Measurements from ENCODE around the gene PMP22.
"Not testable (repeated sequence)": the region's sequence is repeated elsewhere in the genome, so short reads cannot be mapped to it uniquely, and the experiment has no call there.

Gene PMP22

GRCh38 chr17:15255713-15256454, 9.2 kb downstream of the PMP22 start:
- DNase-seq (ENCODE audit: low read depth, low spot score), result no peak

DNA sequence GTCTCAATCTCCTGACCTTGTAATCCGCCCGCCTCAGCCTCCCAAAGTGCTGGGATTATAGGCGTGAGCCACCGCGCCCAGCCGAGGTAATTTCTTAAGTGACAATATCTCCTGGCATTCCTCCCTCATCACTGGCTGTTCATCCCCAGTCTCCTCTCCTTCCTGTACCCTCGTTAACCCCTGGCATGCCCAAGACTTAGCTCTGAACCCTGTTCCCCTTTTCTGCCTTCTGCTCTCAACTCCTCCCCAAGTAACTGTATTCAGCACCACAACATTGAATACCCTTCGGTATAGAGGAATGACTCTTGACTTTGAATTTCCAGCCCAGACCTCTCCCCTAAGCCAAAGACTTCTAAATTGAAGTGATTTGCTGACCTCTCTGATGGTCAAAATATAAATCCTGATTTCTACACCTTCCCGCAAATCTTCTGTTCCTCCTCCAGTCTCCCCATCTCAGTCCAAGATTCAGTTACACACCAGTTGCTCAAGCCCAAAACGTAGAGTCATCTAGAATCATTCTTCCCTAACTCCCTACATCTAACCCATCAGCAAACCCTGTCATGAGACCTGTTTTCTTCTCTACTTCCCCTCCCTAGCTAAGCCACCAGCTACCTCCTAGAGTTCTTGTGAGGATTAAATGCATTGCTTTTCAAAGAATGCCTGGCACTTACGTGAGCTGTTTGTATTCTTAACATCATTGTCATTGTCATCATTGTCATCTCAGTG, 14.8 kb downstream of the PMP22 start:
- DNase-seq (ENCODE audit: low read depth, low spot score), result no peak

- no peak for DNase-seq (ENCODE audit: low read depth, low spot score)
Observed at GRCh38 chr17:15249487-15249886, 15.6 kb downstream of the PMP22 start.

GRCh38 chr17:15247891-15248529, 17.1 kb downstream of the PMP22 start:
- DNase-seq (ENCODE audit: low read depth, low spot score), result no peak

DNA sequence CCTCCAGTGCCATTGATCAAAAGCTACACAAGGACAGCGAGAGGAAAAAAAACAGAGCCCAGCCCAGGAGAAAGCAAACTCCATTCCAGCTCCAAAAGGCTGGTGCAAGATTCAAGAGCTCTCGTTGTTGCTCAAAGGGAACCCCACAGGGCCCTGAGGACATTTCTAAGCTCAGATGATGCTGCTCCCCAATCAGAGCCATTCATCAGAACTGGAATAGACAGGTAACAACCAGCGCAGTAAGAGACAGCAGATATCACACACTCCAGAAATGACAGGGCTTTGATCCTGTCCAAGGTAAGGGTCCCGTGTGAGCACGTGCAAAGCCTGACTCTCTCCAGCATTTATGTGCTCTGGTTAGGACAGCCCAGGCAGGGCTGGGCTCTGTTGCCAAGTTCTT, 20.1 kb downstream of the PMP22 start:
- DNase-seq (ENCODE audit: low read depth, low spot score), result no peak

GRCh38 chr17:15240644-15241043, 24.5 kb downstream of the PMP22 start:
- DNase-seq (ENCODE audit: low read depth, low spot score), result no peak

DNA sequence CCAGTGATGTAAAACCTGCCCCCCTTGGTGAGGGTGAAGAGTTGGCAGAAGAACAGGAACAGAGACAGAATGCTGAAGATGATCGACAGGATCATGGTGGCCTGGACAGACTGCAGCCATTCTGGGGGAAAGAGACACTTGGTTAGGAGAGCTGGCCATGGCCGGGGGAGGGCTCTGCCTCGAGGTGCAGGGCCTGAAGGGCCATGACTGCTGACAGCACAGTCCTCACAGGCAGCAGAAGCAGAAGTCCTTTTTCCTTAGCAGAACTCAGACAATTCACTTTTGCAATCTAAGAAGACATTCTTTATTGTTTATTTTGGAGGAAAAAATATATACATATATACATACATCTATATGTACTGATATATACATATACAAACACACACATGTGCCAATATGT, 25.6 kb downstream of the PMP22 start:
- DNase-seq (ENCODE audit: low read depth, low spot score), result no peak

- no peak for DNase-seq (ENCODE audit: low read depth, low spot score)
Observed at GRCh38 chr17:15238676-15239422, 26.3 kb downstream of the PMP22 start.

- DNase-seq (ENCODE audit: low read depth, low spot score), result no peak
Observed at GRCh38 chr17:15238057-15238456, 27.1 kb downstream of the PMP22 start.

GRCh38 chr17:15237106-15237425, 28.1 kb downstream of the PMP22 start:
- no peak for DNase-seq (ENCODE audit: low read depth, low spot score)

DNA sequence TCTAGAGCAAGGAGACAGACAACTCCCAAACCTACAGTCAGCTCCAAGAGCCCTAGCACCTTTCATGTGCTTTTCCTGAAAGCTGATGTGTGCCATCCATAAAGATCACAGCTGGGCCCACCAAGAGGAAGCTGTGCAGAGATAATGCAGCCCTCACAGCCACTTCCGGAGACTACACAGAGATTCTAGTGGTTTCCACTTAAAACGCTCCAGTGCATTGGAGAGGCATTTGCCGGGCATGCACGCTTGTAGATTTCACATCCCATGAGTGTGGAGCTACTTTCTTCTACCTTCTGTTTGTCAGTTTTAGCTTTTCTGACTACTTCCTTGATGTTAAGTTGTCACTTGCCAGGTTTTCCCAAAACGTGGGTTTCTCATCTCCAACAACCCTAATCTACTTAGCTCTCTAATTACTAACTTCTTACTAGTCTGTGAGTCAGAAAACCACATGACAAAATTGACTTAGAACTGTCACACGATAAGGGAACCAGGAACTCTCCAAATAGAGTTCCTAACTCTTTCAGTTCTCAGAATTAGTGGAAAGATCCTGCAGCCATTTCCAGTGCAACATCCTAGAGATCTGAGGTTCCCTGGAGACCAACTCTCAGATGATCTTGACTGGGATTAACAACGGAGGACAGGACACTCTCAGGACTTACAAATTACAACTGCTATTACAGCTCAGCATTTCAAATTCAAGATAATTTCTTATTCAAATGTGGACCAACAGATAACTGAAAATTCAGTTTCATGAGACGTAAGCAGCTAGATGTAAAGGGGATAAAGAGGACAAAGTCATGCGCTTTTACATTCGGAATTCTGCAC, 28.6 kb downstream of the PMP22 start:
- no peak for DNase-seq (ENCODE audit: low read depth, low spot score)

- no peak for DNase-seq (ENCODE audit: low read depth, low spot score)
Observed at GRCh38 chr17:15233971-15234370, 31.2 kb downstream of the PMP22 start.

DNA sequence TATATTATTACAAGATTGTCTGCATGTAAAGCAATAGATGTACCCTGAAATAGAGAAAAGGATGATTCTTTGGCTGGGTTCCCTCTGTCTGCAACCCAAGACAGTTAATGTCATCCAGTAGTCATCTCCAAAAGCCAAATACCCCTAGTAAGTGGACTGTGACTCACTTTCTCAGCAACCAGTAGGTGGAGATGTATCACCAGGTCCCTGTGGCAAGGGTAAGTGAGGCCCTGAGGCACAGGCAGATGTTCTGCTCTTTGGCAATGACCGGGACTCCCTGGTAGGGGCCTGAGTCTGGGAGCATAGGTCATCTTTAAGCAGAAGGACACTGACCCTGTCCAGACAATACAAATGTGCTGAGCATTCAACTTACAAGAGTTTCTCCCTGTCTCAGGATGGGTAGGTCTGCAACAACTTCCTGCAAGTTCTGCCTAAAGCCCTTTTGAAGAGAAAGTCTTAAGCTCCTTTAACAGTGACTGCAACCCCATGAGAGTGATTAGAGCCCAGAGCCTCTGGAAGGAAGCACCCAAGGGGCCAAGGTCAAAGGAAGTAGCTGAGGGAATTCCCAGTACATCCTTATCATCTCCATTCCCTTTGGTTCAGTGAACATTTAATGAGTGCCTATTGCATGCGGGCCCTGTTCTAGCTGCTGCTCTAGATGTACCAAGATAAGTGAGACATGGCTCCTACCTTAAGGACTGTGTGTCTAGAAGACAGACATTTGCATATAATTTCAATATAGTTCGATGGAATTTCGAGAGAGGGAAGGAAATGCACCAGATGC, 31.9 kb downstream of the PMP22 start:
- DNase-seq (ENCODE audit: low read depth, low spot score), result no peak

- DNase-seq (ENCODE audit: low read depth, low spot score), result no peak
Observed at GRCh38 chr17:15232517-15232915, 32.6 kb downstream of the PMP22 start.

- no peak for DNase-seq (ENCODE audit: low read depth, low spot score)
Observed at GRCh38 chr17:15231851-15232516, 33.1 kb downstream of the PMP22 start.

GRCh38 chr17:15230866-15231265, 34.3 kb downstream of the PMP22 start:
- no peak for DNase-seq (ENCODE audit: low read depth, low spot score)

DNA sequence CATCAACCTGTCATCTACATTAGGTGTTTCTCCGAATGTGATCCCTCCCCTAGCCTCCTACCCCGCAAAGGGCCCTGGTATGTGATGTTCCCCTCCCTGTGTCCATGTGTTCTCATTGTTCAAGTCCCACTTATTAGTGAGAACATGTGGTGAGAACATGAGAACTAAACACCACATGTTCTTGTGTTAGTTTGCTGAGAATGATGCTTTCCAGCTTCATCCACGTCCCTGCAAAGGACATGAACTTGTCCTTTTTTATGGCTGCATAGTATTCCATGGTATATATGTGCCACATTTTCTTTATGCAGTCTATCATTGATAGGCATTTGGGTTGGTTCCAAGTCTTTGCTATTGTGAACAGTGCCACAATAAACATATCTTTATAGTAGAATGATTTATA, 43.3 kb downstream of the PMP22 start:
- DNase-seq (ENCODE audit: low read depth, low spot score), result not testable (repeated sequence)

GRCh38 chr17:15220785-15221184, 44.3 kb downstream of the PMP22 start:
- no peak for DNase-seq (ENCODE audit: low read depth, low spot score)

DNA sequence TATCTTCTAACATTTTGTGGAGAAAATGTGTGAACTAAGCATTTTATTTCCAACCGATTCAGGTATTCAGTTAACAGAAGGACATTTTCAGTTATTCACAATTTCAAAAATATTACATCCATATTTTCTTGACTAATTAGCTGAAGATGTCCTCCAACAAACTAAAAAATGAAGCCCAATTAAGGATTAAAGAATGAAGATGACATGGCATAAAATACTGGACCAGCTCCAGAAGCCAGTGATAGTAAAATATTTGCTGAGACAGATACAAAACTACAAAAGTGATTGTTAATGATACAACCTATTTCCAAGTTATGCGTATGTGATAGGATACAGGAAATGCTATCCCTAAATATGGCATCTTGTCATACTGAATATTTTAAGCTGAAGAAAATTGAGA, 48.6 kb downstream of the PMP22 start:
- no peak for DNase-seq (ENCODE audit: low read depth, low spot score)
